GM12865 (cell line): Measurements from ENCODE around the gene SSBP2.

Experiments
- DNase-seq: peaks from one replicate; pipeline ENCODE4 v3.0.0; 2010; ENCODE audit warnings: low read depth
- H3K4me3 ChIP-seq: 2 replicates; pipeline ENCODE4 v1.5.1; 2011; ENCODE audit warnings: mild to moderate bottlenecking, low read depth, low read length, control low read depth
- TF ChIP-seq, protein P1 (sequence below): IDR thresholded peaks from 2 replicates; pipeline ENCODE4 v1.5.1; 2011; ENCODE audit warnings: low read length, control low read depth, low read depth, inconsistent platforms; ENCODE audit not compliant: insufficient read depth; ENCODE audit errors: missing control alignments

Gene SSBP2

DNA sequence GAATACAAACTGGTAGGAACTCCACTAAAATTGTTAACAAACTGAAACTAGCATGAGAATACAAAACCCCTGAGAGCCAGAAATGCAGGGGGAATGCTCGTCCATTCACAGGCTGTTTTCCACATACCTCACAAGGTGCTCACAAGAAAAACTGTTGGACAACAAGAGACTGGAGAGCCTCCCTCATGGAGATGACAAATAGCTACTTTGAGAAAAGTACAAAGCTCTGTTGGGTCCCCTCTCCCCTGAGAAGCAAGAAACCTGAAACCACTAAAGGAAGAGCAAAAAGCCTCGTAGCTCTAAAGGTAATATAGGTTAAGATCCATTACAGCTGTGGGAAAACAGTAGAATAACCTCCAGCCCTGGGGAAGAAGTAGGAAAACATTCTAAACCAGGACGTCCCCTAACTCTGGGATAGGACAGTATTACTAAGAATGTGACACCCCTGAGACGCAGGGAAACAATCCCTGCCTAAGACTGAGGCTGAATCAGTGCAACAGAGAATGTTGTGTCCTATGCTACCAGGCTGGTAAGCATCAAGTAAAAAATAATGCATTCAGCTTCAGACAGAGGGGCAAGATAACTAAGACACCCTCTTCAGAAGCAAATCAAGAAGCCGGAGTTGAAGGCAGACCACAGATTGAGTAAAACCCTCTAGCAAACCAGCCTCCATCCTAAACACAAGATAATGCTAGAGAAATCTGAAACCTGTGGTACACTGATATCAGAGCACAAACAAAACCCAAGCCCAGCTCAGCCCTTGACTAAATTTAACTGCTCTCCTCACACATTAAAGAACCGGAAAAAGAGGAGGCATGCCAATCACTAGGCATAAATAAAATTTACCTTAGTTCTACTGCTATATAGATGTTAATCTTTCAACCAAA lies 160.2 kb downstream of the SSBP2 start:
- TF ChIP-seq, protein P1, sequence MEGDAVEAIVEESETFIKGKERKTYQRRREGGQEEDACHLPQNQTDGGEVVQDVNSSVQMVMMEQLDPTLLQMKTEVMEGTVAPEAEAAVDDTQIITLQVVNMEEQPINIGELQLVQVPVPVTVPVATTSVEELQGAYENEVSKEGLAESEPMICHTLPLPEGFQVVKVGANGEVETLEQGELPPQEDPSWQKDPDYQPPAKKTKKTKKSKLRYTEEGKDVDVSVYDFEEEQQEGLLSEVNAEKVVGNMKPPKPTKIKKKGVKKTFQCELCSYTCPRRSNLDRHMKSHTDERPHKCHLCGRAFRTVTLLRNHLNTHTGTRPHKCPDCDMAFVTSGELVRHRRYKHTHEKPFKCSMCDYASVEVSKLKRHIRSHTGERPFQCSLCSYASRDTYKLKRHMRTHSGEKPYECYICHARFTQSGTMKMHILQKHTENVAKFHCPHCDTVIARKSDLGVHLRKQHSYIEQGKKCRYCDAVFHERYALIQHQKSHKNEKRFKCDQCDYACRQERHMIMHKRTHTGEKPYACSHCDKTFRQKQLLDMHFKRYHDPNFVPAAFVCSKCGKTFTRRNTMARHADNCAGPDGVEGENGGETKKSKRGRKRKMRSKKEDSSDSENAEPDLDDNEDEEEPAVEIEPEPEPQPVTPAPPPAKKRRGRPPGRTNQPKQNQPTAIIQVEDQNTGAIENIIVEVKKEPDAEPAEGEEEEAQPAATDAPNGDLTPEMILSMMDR = no peak
- no peak for DNase-seq
- no peak overlapping the region for H3K4me3 ChIP-seq

DNA sequence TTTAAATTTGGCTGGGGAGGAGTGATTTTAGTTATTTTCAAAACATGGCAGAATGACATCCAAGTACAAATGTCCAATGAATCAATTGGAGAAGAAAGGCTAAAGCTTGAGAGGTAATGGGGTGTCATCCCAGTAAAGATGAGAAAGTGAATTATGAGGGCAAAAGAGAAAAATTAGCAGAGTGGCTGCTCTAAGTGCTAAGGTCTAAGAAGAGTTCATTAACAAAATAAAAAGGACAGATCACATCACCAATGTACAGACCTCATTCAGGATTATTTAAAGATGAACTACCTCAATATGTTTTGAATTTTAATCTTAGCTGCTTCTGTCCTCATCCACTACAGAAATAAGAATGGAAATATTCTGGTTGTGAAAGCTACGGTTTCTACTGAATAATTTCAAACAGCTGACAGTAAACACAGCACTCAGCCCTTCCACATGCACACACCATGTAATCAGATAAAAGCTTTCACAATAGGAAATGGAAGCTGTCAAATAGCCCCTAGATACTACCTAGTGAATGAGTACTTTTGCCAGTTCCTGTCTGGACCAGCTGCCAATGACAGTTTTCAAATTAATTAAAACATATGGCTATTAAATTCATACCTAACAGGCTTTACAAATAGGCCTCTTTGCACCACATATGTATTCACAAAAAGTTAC lies 171.5 kb downstream of the SSBP2 start:
- no peak overlapping the region for H3K4me3 ChIP-seq
- TF ChIP-seq, protein P1 = no peak
- no peak for DNase-seq

DNA sequence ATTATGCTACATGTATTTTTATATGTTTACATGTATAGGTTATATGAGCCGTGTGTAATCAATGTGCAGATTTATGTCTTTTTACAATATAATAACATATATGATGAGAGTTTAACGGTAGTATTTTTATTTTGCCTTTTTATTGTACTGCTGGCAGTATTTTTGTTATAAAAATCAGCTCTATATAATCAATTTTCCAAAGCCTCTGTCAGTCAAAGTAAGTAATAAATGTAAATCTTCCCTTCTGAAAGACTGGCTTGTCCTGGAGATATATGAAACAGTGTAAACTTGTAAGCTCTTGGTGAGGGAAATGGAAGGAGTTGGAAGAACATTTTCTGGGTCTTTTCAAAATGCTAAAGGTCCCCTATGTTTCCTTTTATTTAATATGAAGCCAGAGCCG lies 173.8 kb downstream of the SSBP2 start:
- TF ChIP-seq, protein P1 = no peak
- H3K4me3 ChIP-seq = no peak overlapping the region
- no peak for DNase-seq

DNA sequence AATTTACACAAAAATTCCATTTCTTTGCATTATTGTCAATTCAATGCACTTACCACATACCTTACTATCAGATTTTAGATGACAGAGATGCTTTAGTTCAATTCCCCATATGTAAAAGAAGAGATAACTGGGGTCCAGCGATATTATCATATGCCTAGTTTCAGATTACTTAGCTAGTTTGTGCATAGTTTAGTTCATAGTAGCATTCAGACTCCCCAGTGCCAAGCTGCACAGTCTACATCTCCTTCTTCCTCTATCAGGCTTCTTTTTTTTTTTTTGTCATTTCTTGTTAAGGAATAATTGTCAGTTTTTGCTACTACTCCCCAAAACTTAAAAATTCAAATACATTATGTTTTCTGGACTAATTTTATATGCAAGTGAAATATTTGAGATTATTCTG lies 175.0 kb downstream of the SSBP2 start:
- TF ChIP-seq, protein P1 = no peak
- no peak overlapping the region for H3K4me3 ChIP-seq
- DNase-seq = no peak

DNA sequence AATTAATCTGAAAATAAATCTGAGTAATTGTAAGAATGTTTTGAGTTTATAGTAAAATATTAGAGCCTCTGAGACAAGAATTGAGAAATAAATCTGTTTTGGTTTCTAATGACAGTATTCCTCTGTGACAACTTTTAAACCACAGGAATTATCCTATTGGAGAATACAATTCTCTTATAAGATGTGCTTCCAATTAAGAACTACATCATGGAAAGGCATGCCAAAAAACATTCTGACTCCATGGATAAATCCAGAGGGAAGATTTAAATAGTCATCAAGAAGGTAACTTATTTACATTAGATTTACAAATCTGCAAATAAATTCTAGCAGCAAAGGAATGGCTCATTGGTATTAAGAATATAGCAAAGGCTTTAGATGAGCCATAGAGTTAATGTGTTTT lies 178.7 kb downstream of the SSBP2 start:
- DNase-seq = no peak
- TF ChIP-seq, protein P1 = no peak
- no peak overlapping the region for H3K4me3 ChIP-seq

DNA sequence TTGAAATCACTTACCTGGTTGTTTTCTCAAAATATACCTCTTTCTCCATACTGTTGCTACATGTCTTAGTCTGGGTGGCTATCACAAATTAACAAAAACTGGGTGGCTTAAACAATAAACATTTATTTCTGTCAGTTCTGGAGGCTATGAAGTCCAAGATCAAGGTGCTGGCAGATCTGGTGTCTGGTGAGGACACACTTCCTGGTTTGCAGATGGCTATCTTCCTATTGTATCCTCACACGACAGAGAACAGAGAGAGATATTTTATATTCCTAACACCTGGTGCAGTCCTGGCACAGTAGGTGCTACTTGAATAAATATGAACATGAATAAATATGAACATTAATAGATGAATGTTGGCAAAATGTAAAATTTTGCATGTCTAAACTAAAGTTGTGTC lies 192.7 kb downstream of the SSBP2 start:
- TF ChIP-seq, protein P1 = no peak
- no peak for DNase-seq
- no peak overlapping the region for H3K4me3 ChIP-seq
